Measurements from ENCODE around the gene ADAMTS8. TPM values are rescaled to one million over a fixed set of nuclear protein-coding genes. Genes with fewer than 3 reads are reported as not detected.

The ADAMTS8 gene
- total RNA-seq, 2 donors from 2014 or later: 0.42 to 12.2 TPM

DNA sequence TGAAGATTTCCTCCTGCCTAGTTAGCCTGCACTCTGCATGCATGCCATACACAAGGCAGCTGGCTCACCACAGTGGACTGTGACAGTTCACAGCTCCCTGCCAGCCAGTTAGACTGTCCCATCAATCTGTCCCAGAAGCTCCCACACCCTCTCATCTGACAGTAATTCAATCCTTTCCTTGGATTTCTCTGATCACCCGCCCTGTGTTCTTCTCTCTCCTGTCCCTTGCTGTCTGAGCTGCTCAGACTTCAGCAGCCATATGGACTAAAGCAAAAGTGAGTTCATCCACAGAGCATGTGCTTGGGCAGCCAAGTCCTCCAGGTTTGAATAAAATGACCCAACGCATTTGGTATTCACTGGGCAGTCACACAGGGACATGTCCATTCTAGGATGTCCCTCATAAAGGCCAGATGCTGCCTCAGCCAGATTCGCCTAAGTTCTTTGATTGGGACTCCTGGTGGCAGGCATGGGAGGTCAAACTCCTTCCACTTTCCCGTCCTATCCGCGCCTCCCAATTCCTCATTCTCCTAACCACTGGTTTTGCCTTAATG, 59.2 kb downstream of the ADAMTS8 start:
- H3K27ac ChIP-seq: no peak overlapping the region
- intact Hi-C loops (cut with DNase I): no loop called here
- no peaks in the 10 kb centered on the region for H3K36me3 ChIP-seq
- no peaks in the 10 kb centered on the region for H3K27me3 ChIP-seq
- H3K9ac ChIP-seq (ENCODE audit: low read depth in 2 of 2, low read length in 2 of 2): no peak overlapping the region
- no peak overlapping the region for H3K4me3 ChIP-seq
- no peaks in the 10 kb centered on the region for H3K9me3 ChIP-seq
- TF ChIP-seq CTCF (IDR thresholded peaks at IDR 0.05): no peak
- DNase-seq: no peak
- no peaks in the 10 kb centered on the region for H3K4me1 ChIP-seq

DNA sequence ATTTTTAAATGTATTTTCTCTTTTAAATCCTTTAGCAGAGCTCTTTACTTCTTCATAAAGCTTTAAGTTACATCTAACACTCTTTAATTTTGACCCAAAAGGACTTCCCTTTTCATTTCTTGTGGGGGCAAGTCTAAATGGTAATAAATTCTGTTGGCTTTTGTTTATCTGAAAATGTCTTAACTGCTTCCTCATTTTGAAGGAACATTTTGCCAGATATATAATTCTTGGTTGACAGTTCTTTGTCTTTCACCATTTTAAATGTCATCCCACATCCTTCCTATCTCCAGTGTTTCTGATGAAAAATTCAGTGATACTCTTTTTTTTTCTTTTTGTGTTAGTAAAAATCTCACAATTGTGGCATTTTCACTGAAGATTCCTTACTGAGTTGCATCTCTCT, 69.0 kb downstream of the ADAMTS8 start:
- intact Hi-C loops (cut with DNase I): no loop called here
- no peak for TF ChIP-seq CTCF (IDR thresholded peaks at IDR 0.05)
- Histone ChIP-seq H3K9me3 (no peaks in the 10 kb centered on the region), H3K27me3 (no peaks in the 10 kb centered on the region), H3K9ac (ENCODE audit: low read depth in 2 of 2, low read length in 2 of 2) (no peak overlapping the region), H3K4me1 (no peaks in the 10 kb centered on the region), H3K36me3 (no peaks in the 10 kb centered on the region), H3K4me3 (no peak overlapping the region), H3K27ac (no peak overlapping the region)
- DNase-seq: no peak

GRCh38 chr11:130358398-130358797, 70.0 kb downstream of the ADAMTS8 start:
- H3K27me3 ChIP-seq: no peaks in the 10 kb centered on the region
- no peak for TF ChIP-seq CTCF (IDR thresholded peaks at IDR 0.05)
- no peak overlapping the region for H3K27ac ChIP-seq
- H3K9ac ChIP-seq (ENCODE audit: low read depth in 2 of 2, low read length in 2 of 2): no peak overlapping the region
- no peaks in the 10 kb centered on the region for H3K36me3 ChIP-seq
- intact Hi-C loops (cut with DNase I): no loop called here
- no peaks in the 10 kb centered on the region for H3K9me3 ChIP-seq
- no peak for DNase-seq
- no peaks in the 10 kb centered on the region for H3K4me1 ChIP-seq
- no peak overlapping the region for H3K4me3 ChIP-seq

Other genes with a start within 250 kb of the ADAMTS8 start
- 10 to 100 TPM; 26.1 to 35.5 TPM for gene ZBTB44, start 113.7 kb downstream of the ADAMTS8 start, total RNA-seq
- 1 to 10 TPM; 4.0 to 9.9 TPM for gene ADAMTS15, start 20.0 kb upstream of the ADAMTS8 start, total RNA-seq

All from colonic mucosa (tissue), 4 donors.